GM12878 (cell line): ENCODE results near the gene ANO7. TPM values are rescaled to one million over a fixed set of nuclear protein-coding genes. Genes with fewer than 3 reads are reported as not detected.

ENCODE experiments used
- ATAC-seq: fragments of 200-7000 bp; cut with Tn5 transposase; 3 replicates; pipeline ENCODE4 v1.9.1; 2020; ENCODE audit warnings: mild to moderate bottlenecking, moderate library complexity
- BruUV-seq: library from RNA; stranded (reverse); fragments of 400-500 nt; replicated peaks from 2 replicates; lab custom pipeline; 2021; lab: Mats Ljungman, UMichigan
- CTCF ChIA-PET: fragments of 300-600 bp; sonication (Branson Sonifier 250); formaldehyde crosslinking; extraction: SDS; loops from one replicate; lab custom pipeline; 2021; ENCODE audit warnings: inconsistent platforms; lab: Yijun Ruan, JAX
- POLR2A ChIA-PET: fragments of 350-600 bp; formaldehyde crosslinking; extraction: SDS; loops from one replicate; lab custom pipeline; 2021; ENCODE audit warnings: inconsistent platforms; lab: Charles Lee
- RAD21 ChIA-PET: fragments of 300-600 bp; sonication (Branson Sonifier 250); formaldehyde crosslinking; loops from one replicate; lab custom pipeline; 2023; ENCODE audit warnings: antibody characterized with exemption; ENCODE audit not compliant: unreplicated experiment; lab: Charles Lee
- SMC1A ChIA-PET: fragments of 300-600 bp; sonication (Branson Sonifier 250); formaldehyde crosslinking; loops from one replicate; lab custom pipeline; 2023; ENCODE audit not compliant: unreplicated experiment, uncharacterized antibody; lab: Charles Lee
- DNase-seq: peaks from one replicate; pipeline ENCODE4 v3.0.0-alpha.2; 2011; ENCODE audit warnings: low read depth, low spot score
- FAIRE-seq: peaks from 3 replicates; lab custom pipeline; 2011; peaks lifted over from hg19 to GRCh38; lab: Jason Lieb, UNC
- H2AFZ ChIP-seq: 2 replicates; pipeline ENCODE4 v1.6.0; 2011; ENCODE audit warnings: low read depth, low read length, control low read depth; ENCODE audit not compliant: control insufficient read depth
- H3K27ac ChIP-seq: 2 replicates; pipeline ENCODE4 v1.5.1; 2011; ENCODE audit warnings: control low read depth; ENCODE audit not compliant: control insufficient read depth, insufficient read depth
- H3K27me3 ChIP-seq, 2 experiments: replicated peaks in 1 of 2; 2 replicates each; pipeline versions ENCODE4 v1.6.0 to v1.6.1; 2011; ENCODE audit warnings: low read length in 1 of 2; ENCODE audit not compliant: control insufficient read depth in 2 of 2, insufficient read depth in 2 of 2
- H3K36me3 ChIP-seq, 2 experiments: 2 replicates each; pipeline ENCODE4 v1.5.1; 2011; ENCODE audit warnings: low read length in 1 of 2; ENCODE audit not compliant: control insufficient read depth in 2 of 2, insufficient read depth in 2 of 2
- H3K4me1 ChIP-seq: 2 replicates; pipeline ENCODE4 v1.6.1; 2011; ENCODE audit warnings: mild to moderate bottlenecking, low read length, moderate library complexity, mixed read lengths; ENCODE audit not compliant: control insufficient read depth, insufficient read depth
- H3K4me2 ChIP-seq: 2 replicates; pipeline ENCODE4 v1.6.0; 2011; ENCODE audit warnings: control low read depth; ENCODE audit not compliant: control insufficient read depth, insufficient read depth
- H3K4me3 ChIP-seq: fragments of 200-600 bp; sonication (generic); 2 replicates; pipeline ENCODE4 v1.5.1; 2016
- H3K79me2 ChIP-seq: 2 replicates; pipeline ENCODE4 v1.6.0; 2011; ENCODE audit warnings: low read length; ENCODE audit not compliant: control insufficient read depth, insufficient read depth
- H3K9ac ChIP-seq: 2 replicates; pipeline ENCODE4 v1.8.0; 2011; ENCODE audit warnings: low read length, control low read depth, mixed read lengths; ENCODE audit not compliant: control insufficient read depth, insufficient read depth
- H3K9me3 ChIP-seq: replicated peaks from 3 replicates; pipeline ENCODE4 v1.5.1; 2011; ENCODE audit warnings: mild to moderate bottlenecking, low read length; ENCODE audit not compliant: control insufficient read depth, insufficient read depth
- H4K20me1 ChIP-seq: 2 replicates; pipeline ENCODE4 v1.6.0; 2011; ENCODE audit not compliant: control insufficient read depth, insufficient read depth
- CUX1 ChIP-seq: IDR thresholded peaks from 2 replicates; pipeline ENCODE4 v1.6.1; 2012; ENCODE audit warnings: improper control_type of control experiment, low read depth, low read length; ENCODE audit not compliant: insufficient replicate concordance
- EED ChIP-seq: sonication (generic); IDR thresholded peaks from 2 replicates; pipeline ENCODE4 v1.6.1; 2016; ENCODE audit warnings: antibody characterized with exemption, low read depth
- FOS ChIP-seq: IDR thresholded peaks from 3 replicates; pipeline ENCODE4 v1.6.1; 2011; ENCODE audit warnings: borderline replicate concordance; ENCODE audit not compliant: insufficient read length; ENCODE audit errors: extremely low read depth
- HDAC2 ChIP-seq: fragments of 200-600 bp; sonication (generic); IDR thresholded peaks from 2 replicates; pipeline ENCODE4 v1.6.1; 2017
- IRF5 ChIP-seq: fragments of 450-650 bp; IDR thresholded peaks from 2 replicates; pipeline ENCODE4 v1.6.1; 2017; ENCODE audit warnings: borderline replicate concordance
- RAD51 ChIP-seq: fragments of 450-650 bp; IDR thresholded peaks from 2 replicates; pipeline ENCODE4 v1.6.1; 2016; ENCODE audit warnings: moderate library complexity, mild to moderate bottlenecking, inconsistent platforms
- TAF1 ChIP-seq: IDR thresholded peaks from 2 replicates; pipeline ENCODE4 v1.6.1; 2011; ENCODE audit warnings: mild to moderate bottlenecking, low read depth, low read length, borderline replicate concordance
- ZNF207 ChIP-seq: fragments of 450-650 bp; IDR thresholded peaks from 2 replicates; pipeline ENCODE4 v1.6.1; 2014; ENCODE audit warnings: antibody characterized with exemption, mild to moderate bottlenecking, borderline replicate concordance
- ZNF384 ChIP-seq: IDR thresholded peaks from 2 replicates; pipeline ENCODE4 v1.6.1; 2012; ENCODE audit warnings: low read depth, mild to moderate bottlenecking, low read length, improper control_type of control experiment, borderline replicate concordance
- WGBS: methylation state at CpG from one replicate; pipeline ENCODE4 v1.1.6; 2016; ENCODE audit warnings: low lambda C conversion rate; ENCODE audit not compliant: insufficient replicate concordance, insufficient coverage; ENCODE audit errors: missing lambda C conversion rate; 5-methylcytosine and 5-hydroxymethylcytosine counted together
- in situ Hi-C: fragments of 300-500 bp; cut with MboI; formaldehyde crosslinking; loops from 9 replicates; pipeline ENCODE4 v1.14.3; 2018; ENCODE audit warnings: mixed read lengths
- intact Hi-C: fragments of 100-400 bp; cut with micrococcal nuclease; formaldehyde crosslinking; loops from one replicate; pipeline ENCODE4 v1.14.2; 2022; ENCODE audit not compliant: unreplicated experiment
- polyA plus RNA-seq, 11 experiments: library from polyadenylated mRNA; depleted of rRNA in 4 of 11; unstranded in 6 of 11; stranded (reverse) in 5 of 11; fragments of >200 nt; fragmentation: Nextera tagmentation in 4 of 11; fragmentation: Illumina TruSeq in 1 of 11; extraction: Ambion mirVana in 4 of 11; extraction: Trizol in 1 of 11; gene quantifications; 1 replicate in 1 of 11; 2 replicates in 10 of 11; pipeline versions ENCODE4 v1.2.1 to v1.2.3, GENCODE V29; 2011 to 2016; ENCODE audit warnings: inconsistent platforms in 2 of 11, missing spikeins in 2 of 11, low read depth in 1 of 11
- total RNA-seq, 4 experiments: library from RNA; depleted of rRNA in 3 of 4; stranded (reverse); fragments of >200 nt in 3 of 4; fragmentation: Illumina TruSeq in 1 of 4; extraction: Trizol in 1 of 4; gene quantifications; 2 replicates each; pipeline versions ENCODE4 v1.2.1 to v1.2.3, GENCODE V29; 2013 to 2021
- TF ChIP-seq, protein P1 (sequence below): fragments of 150-350 bp; IDR thresholded peaks from 2 replicates; pipeline ENCODE4 v1.6.1; 2014; ENCODE audit warnings: mild to moderate bottlenecking, low read depth, low read length

The ANO7 gene
- total and polyA plus RNA-seq, 10 of the 15 experiments (the other 5 are each of a cell fraction or from before 2014, with no cell fraction given), result 0.08 to 1.4 (median 0.44) TPM

DNA sequence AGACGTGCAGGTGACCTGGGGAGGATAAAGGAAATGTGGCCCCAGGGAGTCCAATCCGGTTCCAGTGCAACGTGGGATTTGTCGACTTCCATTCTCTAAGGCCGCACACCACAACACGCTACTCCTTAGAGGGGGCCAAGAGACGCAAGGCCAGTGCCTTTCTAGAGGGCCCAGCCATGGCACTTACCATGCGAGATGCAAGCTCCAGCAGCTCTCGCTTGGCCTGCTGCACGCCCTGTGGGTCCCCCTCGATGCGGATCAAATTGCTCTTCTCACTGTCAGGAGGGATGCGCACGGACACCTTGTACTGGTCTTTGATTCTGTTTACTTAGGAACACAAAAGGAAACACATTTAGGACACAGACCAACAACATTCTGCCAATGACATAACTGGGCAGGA lies 61.2 kb downstream of the ANO7 start:
- in situ Hi-C loops, result no loop called here
- Histone ChIP-seq H3K36me3 (peaks cover 57 to 64% of the 10 kb centered on the region in 2 experiments), H2AFZ (no peak overlapping the region), H3K9me3 (no peaks in the 10 kb centered on the region), H3K9ac (no peak overlapping the region), H3K79me2 (no peaks in the 10 kb centered on the region; the same call in 1 of the 2 replicates), H3K4me2 (no peak overlapping the region), H3K27me3 (no peaks in the 10 kb centered on the region), H3K4me3 (no peak overlapping the region), H3K4me1 (no peaks in the 10 kb centered on the region), H4K20me1 (no peaks in the 10 kb centered on the region), H3K27ac (no peak overlapping the region)
- ChIA-PET SMC1A (no interaction called here), POLR2A (no interaction called here), RAD21 (no interaction called here), CTCF (interaction anchor here (1.4 kb wide), 1 partner anchor 48 kb away, joined by 3 read pairs; no protein-coding TSS in a partner anchor)
- BruUV-seq, result no TSS peak
- ATAC-seq (no peak), DNase-seq (no peak), FAIRE-seq (no peak)
- intact Hi-C loops, result loop anchor here (10.0 kb wide), 1 partner anchor 145 kb away; no protein-coding TSS in a partner anchor
- TF ChIP-seq CUX1 (no peak), ZNF384 (no peak), EED (no peak), FOS (no peak), HDAC2 (no peak), ZNF207 (no peak), RAD51 (no peak), IRF5 (no peak), TAF1 (no peak)
- TF ChIP-seq, protein P1, sequence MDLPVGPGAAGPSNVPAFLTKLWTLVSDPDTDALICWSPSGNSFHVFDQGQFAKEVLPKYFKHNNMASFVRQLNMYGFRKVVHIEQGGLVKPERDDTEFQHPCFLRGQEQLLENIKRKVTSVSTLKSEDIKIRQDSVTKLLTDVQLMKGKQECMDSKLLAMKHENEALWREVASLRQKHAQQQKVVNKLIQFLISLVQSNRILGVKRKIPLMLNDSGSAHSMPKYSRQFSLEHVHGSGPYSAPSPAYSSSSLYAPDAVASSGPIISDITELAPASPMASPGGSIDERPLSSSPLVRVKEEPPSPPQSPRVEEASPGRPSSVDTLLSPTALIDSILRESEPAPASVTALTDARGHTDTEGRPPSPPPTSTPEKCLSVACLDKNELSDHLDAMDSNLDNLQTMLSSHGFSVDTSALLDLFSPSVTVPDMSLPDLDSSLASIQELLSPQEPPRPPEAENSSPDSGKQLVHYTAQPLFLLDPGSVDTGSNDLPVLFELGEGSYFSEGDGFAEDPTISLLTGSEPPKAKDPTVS, result no peak
- WGBS, result 97% methylated on average over 14 of the region's 14 CpGs
